ENCODE measurements around the gene TIMP2. TPM values are rescaled to one million over a fixed set of nuclear protein-coding genes. Genes with fewer than 3 reads are reported as not detected.

TIMP2 gene
- total and polyA plus RNA-seq, 2 of the 13 experiments (the other 11 are each of a cell fraction or from before 2014, with no cell fraction given), result 3.8 to 8.5 TPM

DNA sequence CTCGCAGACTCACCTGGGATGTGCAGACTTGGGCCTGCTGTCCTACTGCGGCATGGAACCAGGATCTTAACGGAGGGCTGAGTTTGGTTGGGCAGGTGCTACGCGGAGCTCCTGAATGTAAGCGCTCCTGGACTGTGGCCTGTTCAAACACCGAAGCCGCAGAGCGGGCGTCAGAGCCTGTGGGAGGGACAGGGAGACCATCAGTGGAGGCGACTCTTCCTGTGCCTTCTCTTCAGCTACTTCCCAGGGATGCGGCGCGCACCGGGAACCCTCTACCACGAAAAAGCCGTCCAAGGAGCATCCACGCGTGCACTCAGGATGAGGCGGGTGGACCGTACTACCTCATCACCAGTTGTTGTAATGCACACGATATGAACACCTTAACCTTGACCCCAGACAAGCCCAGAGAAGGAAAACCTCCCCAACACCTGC is 86.6 kb downstream of the TIMP2 start (continued):
- TF ChIP-seq E2F2 (CRISPR knock-in tag; IDR thresholded peaks at IDR 0.05; ENCODE audit: borderline replicate concordance) (no peak), RFX1 (IDR thresholded peaks at IDR 0.05) (no peak), ZNF75D (CRISPR knock-in tag; IDR thresholded peaks at IDR 0.05; ENCODE audit: borderline replicate concordance) (no peak), HINFP (CRISPR knock-in tag; IDR thresholded peaks at IDR 0.05; ENCODE audit: low read depth) (no peak), NCOA2 (CRISPR knock-in tag; IDR thresholded peaks at IDR 0.05) (no peak), ZBTB25 (CRISPR knock-in tag; IDR thresholded peaks at IDR 0.05) (no peak), KDM3A (CRISPR knock-in tag; IDR thresholded peaks at IDR 0.05; ENCODE audit: low read depth) (no peak), FOXM1 (CRISPR knock-in tag; IDR thresholded peaks at IDR 0.05) (no peak), RBAK (CRISPR knock-in tag; IDR thresholded peaks at IDR 0.05) (no peak), ZNF713 (CRISPR knock-in tag; IDR thresholded peaks at IDR 0.05) (no peak), ZNF383 (CRISPR knock-in tag; IDR thresholded peaks at IDR 0.05; ENCODE audit: borderline replicate concordance) (no peak), PAF1 (CRISPR knock-in tag; IDR thresholded peaks at IDR 0.05) (no peak), SRSF1 (optimal IDR thresholded peaks at IDR 0.05; ENCODE audit: low read depth, low read length) (no peak), GATA4 (IDR thresholded peaks at IDR 0.05; ENCODE audit: borderline replicate concordance, low read depth) (no peak), ZNF543 (CRISPR knock-in tag; IDR thresholded peaks at IDR 0.05) (no peak), HDAC2 (CRISPR knock-in tag; IDR thresholded peaks at IDR 0.05) (peak; percentile 28; the same call in 1 of the 2 replicates), ETV6 (CRISPR knock-in tag; conservative IDR thresholded peaks at IDR 0.05) (no peak), TOPORS (CRISPR knock-in tag; IDR thresholded peaks at IDR 0.05) (no peak), MLX (CRISPR knock-in tag; IDR thresholded peaks at IDR 0.05) (no peak), ZNF710 (CRISPR knock-in tag; IDR thresholded peaks at IDR 0.05; ENCODE audit: borderline replicate concordance) (no peak), HOXA9 (CRISPR knock-in tag; IDR thresholded peaks at IDR 0.05; ENCODE audit: borderline replicate concordance) (no peak), SKI (IDR thresholded peaks at IDR 0.05; ENCODE audit: partially characterized antibody) (no peak), ZNF557 (CRISPR knock-in tag; IDR thresholded peaks at IDR 0.05) (no peak), CBX2 (IDR thresholded peaks at IDR 0.05; ENCODE audit: low read depth, low read length) (no peak), CBX2 (CRISPR knock-in tag; IDR thresholded peaks at IDR 0.05; ENCODE audit: low read depth) (no peak)
